Inflammatory macrophage treated with lipopolysaccharide for 4 hours (primary cell): Measurements from ENCODE around the gene MPEG1.

ENCODE experiments used
- DNase-seq: peaks from one replicate; pipeline ENCODE4 v3.0.0-alpha.2; 2020

MPEG1 gene

GRCh38 chr11:59218319-59218718 is 5.6 kb upstream of the MPEG1 start:
- peak; percentile 46 for DNase-seq

GRCh38 chr11:59216641-59217564 is 4.2 kb upstream of the MPEG1 start:
- DNase-seq: peak; percentile 96

- DNase-seq: no peak
Measured at GRCh38 chr11:59214141-59214893, 1.6 kb upstream of the MPEG1 start.

- DNase-seq: no peak
Measured at GRCh38 chr11:59212222-59212621, 505 bp downstream of the MPEG1 start.

- DNase-seq: no peak
Measured at GRCh38 chr11:59208956-59209355, 3.8 kb downstream of the MPEG1 start.

GRCh38 chr11:59207988-59208451 is 4.7 kb downstream of the MPEG1 start:
- peak; percentile 65 for DNase-seq

- peak; percentile 63 for DNase-seq
Measured at GRCh38 chr11:59206635-59207034, 6.1 kb downstream of the MPEG1 start.

- DNase-seq: peak; percentile 50
Measured at GRCh38 chr11:59205648-59206047, 7.1 kb downstream of the MPEG1 start.

GRCh38 chr11:59204746-59205145 is 8.0 kb downstream of the MPEG1 start:
- DNase-seq: no peak

GRCh38 chr11:59201353-59201752 is 11.4 kb downstream of the MPEG1 start:
- no peak for DNase-seq

- DNase-seq: no peak
Measured at GRCh38 chr11:59200423-59200746, 12.3 kb downstream of the MPEG1 start.

GRCh38 chr11:59199546-59200422 is 12.9 kb downstream of the MPEG1 start:
- peak; percentile 92 for DNase-seq

- DNase-seq: peak; percentile 81
Measured at GRCh38 chr11:59198726-59199125, 14.0 kb downstream of the MPEG1 start.

GRCh38 chr11:59197991-59198390 is 14.7 kb downstream of the MPEG1 start:
- DNase-seq: peak; percentile 61

GRCh38 chr11:59196777-59197176 is 15.9 kb downstream of the MPEG1 start:
- no peak for DNase-seq

- DNase-seq: no peak
Measured at GRCh38 chr11:59195586-59195985, 17.1 kb downstream of the MPEG1 start.

- DNase-seq: peak; percentile 71
Measured at GRCh38 chr11:59193587-59194130, 19.1 kb downstream of the MPEG1 start.

GRCh38 chr11:59192446-59193020 is 20.2 kb downstream of the MPEG1 start:
- DNase-seq: no peak

GRCh38 chr11:59191890-59192289 is 20.8 kb downstream of the MPEG1 start:
- DNase-seq: peak; percentile 90

- no peak for DNase-seq
Measured at GRCh38 chr11:59191095-59191494, 21.6 kb downstream of the MPEG1 start.

GRCh38 chr11:59189986-59190385 is 22.7 kb downstream of the MPEG1 start:
- peak; percentile 70 for DNase-seq

- no peak for DNase-seq
Measured at GRCh38 chr11:59188954-59189353, 23.8 kb downstream of the MPEG1 start.
